Measurements from ENCODE around the gene NRP2.

- TF ChIP-seq CTCF (IDR thresholded peaks at IDR 0.05) (no peak), EZH2 (IDR thresholded peaks at IDR 0.05) (no peak), EZH2phosphoT487 (IDR thresholded peaks at IDR 0.05) (no peak)
These were observed 5.3 kb downstream of the NRP2 start for GRCh38 chr2:205687641-205687956.
